Breast epithelium (tissue), 3 donors: Measurements from ENCODE around the gene MRM2.

Experiments
- CTCF ChIP-seq, 3 donors: fragments of 450-650 bp; IDR thresholded peaks; one replicate each; pipeline ENCODE4 v1.5.1; 2016 to 2017; ENCODE audit warnings: antibody characterized with exemption in 3 of 3, mild to moderate bottlenecking in 3 of 3, moderate library complexity in 3 of 3
- POLR2A ChIP-seq: fragments of 450-650 bp; IDR thresholded peaks from one replicate; pipeline ENCODE4 v1.6.1; 2016; ENCODE audit warnings: antibody characterized with exemption, mild to moderate bottlenecking, moderate library complexity
- POLR2AphosphoS5 ChIP-seq, 3 donors: sonication (generic); formaldehyde crosslinking; IDR thresholded peaks; one replicate each; pipeline ENCODE4 v1.6.1; 2017; ENCODE audit warnings: antibody characterized with exemption in 3 of 3

GRCh38 chr7:2199956-2200583 is 41.9 kb downstream of the MRM2 start:
- no peak for TF ChIP-seq CTCF (IDR thresholded peaks at IDR 0.05)
- TF ChIP-seq POLR2AphosphoS5 (IDR thresholded peaks at IDR 0.05), result no peak
- no peak for TF ChIP-seq POLR2A
